Stimulated activated CD4-positive, alpha-beta T cell treated with anti-CD3 and anti-CD28 coated beads, TNF-alpha, amount 100 ng/mL, for 4 hours (primary cell): ENCODE data around the gene OR51E2.

ENCODE experiments used
- DNase-seq, 3 experiments: peaks; one replicate each; pipeline ENCODE4 v3.0.0-alpha.2; 2020; ENCODE audit warnings: low read depth in 3 of 3

Gene OR51E2

GRCh38 chr11:4664183-4664582 lies 33.5 kb downstream of the OR51E2 start:
- DNase-seq = no peak

GRCh38 chr11:4662876-4663275 lies 34.8 kb downstream of the OR51E2 start:
- DNase-seq = no peak

- no peak for DNase-seq
These were observed 38.8 kb downstream of the OR51E2 start for GRCh38 chr11:4658629-4659445.

GRCh38 chr11:4654635-4655369 lies 42.9 kb downstream of the OR51E2 start:
- no peak for DNase-seq

GRCh38 chr11:4647766-4648165 lies 49.9 kb downstream of the OR51E2 start:
- DNase-seq = no peak

GRCh38 chr11:4645974-4646373 lies 51.7 kb downstream of the OR51E2 start:
- no peak for DNase-seq

- no peak for DNase-seq
These were observed 53.4 kb downstream of the OR51E2 start for GRCh38 chr11:4644233-4644632.

GRCh38 chr11:4643682-4644081 lies 54.0 kb downstream of the OR51E2 start, which contains the start of gene OR51E1:
TSS of gene OR51E1 (plus strand) at chr11:4643982. CDS start at chr11:4652527, 8,545 bp downstream.
- no peak for DNase-seq

- DNase-seq = no peak
These were observed 54.6 kb downstream of the OR51E2 start for GRCh38 chr11:4643076-4643475.

- no peak for DNase-seq
These were observed 55.6 kb downstream of the OR51E2 start for GRCh38 chr11:4642043-4642442.

GRCh38 chr11:4641501-4641900 lies 56.2 kb downstream of the OR51E2 start:
- DNase-seq = no peak

GRCh38 chr11:4639931-4640330 lies 57.7 kb downstream of the OR51E2 start:
- DNase-seq = no peak

- DNase-seq = no peak
These were observed 60.0 kb downstream of the OR51E2 start for GRCh38 chr11:4637662-4638047.

- peak; percentile 28 to 48 (median 31) for DNase-seq
These were observed 60.5 kb downstream of the OR51E2 start, which contains the start of gene OR51D1 for GRCh38 chr11:4636962-4637661. TSS of gene OR51D1 (plus strand) at chr11:4637477. CDS start at chr11:4639791, 2,314 bp downstream.

GRCh38 chr11:4636136-4636535 lies 61.5 kb downstream of the OR51E2 start:
- DNase-seq = no peak
